Hepatocyte (in vitro differentiated cells): ENCODE results near the gene RRP7A. TPM values are rescaled to one million over a fixed set of nuclear protein-coding genes. Genes with fewer than 3 reads are reported as not detected.
"Not testable (repeated sequence)": the region's sequence is repeated elsewhere in the genome, so short reads cannot be mapped to it uniquely, and the experiment has no call there.

Experiments used
- DNase-seq: peaks from one replicate; pipeline ENCODE4 v3.0.0-alpha.2; 2016; ENCODE audit warnings: low spot score
- H2AFZ ChIP-seq: fragments of 200-600 bp; sonication (generic); 2 replicates; pipeline ENCODE4 v1.6.0; 2016; ENCODE audit warnings: antibody characterized with exemption, mild to moderate bottlenecking
- H3K27ac ChIP-seq: fragments of 200-600 bp; sonication (generic); 2 replicates; pipeline ENCODE4 v1.5.1; 2016; ENCODE audit warnings: mild to moderate bottlenecking
- H3K27me3 ChIP-seq: fragments of 200-600 bp; sonication (generic); 2 replicates; pipeline ENCODE4 v1.6.1; 2016
- H3K36me3 ChIP-seq: fragments of 200-600 bp; sonication (generic); replicated peaks from 2 replicates; pipeline ENCODE4 v1.5.1; 2016; ENCODE audit warnings: low read depth; ENCODE audit not compliant: insufficient read depth
- H3K4me1 ChIP-seq: fragments of 200-600 bp; sonication (generic); 2 replicates; pipeline ENCODE4 v1.5.1; 2016; ENCODE audit warnings: mild to moderate bottlenecking, moderate library complexity; ENCODE audit not compliant: insufficient read depth
- H3K4me2 ChIP-seq: fragments of 200-600 bp; sonication (generic); 2 replicates; pipeline ENCODE4 v1.6.0; 2016
- H3K4me3 ChIP-seq: fragments of 200-600 bp; sonication (generic); 2 replicates; pipeline ENCODE4 v1.5.1; 2016; ENCODE audit warnings: mild to moderate bottlenecking
- H3K79me2 ChIP-seq: fragments of 200-600 bp; sonication (generic); 2 replicates; pipeline ENCODE4 v1.6.0; 2017; ENCODE audit warnings: mild to moderate bottlenecking
- H3K9me2 ChIP-seq: fragments of 200-600 bp; sonication (generic); replicated peaks from 2 replicates; pipeline ENCODE4 v1.6.0; 2017; ENCODE audit warnings: mild to moderate bottlenecking; ENCODE audit not compliant: insufficient read depth
- H3K9me3 ChIP-seq: fragments of 200-600 bp; sonication (generic); 2 replicates; pipeline ENCODE4 v1.5.1; 2016; ENCODE audit warnings: low read depth, mild to moderate bottlenecking
- H4K20me1 ChIP-seq: fragments of 200-600 bp; sonication (generic); 2 replicates; pipeline ENCODE4 v1.6.0; 2016; ENCODE audit warnings: mild to moderate bottlenecking; ENCODE audit not compliant: insufficient read depth, poor library complexity, severe bottlenecking
- CTCF ChIP-seq: fragments of 200-600 bp; sonication (generic); IDR thresholded peaks from 2 replicates; pipeline ENCODE4 v1.5.1; 2016; ENCODE audit warnings: antibody characterized with exemption, mild to moderate bottlenecking; ENCODE audit not compliant: poor library complexity
- EZH2 ChIP-seq: fragments of 200-600 bp; sonication (generic); IDR thresholded peaks from 2 replicates; pipeline ENCODE4 v1.6.1; 2016; ENCODE audit warnings: antibody characterized with exemption, mild to moderate bottlenecking, borderline replicate concordance
- EZH2phosphoT487 ChIP-seq: fragments of 200-600 bp; sonication (generic); IDR thresholded peaks from one replicate; pipeline ENCODE4 v1.6.1; 2018; ENCODE audit warnings: antibody characterized with exemption, mild to moderate bottlenecking, low read depth, moderate library complexity; ENCODE audit not compliant: unreplicated experiment, severe bottlenecking
- WGBS: methylation state at CpG from one replicate; pipeline ENCODE4 v1.1.6; 2016; ENCODE audit warnings: low lambda C conversion rate; ENCODE audit errors: missing lambda C conversion rate; 5-methylcytosine and 5-hydroxymethylcytosine counted together
- polyA plus RNA-seq: library from polyadenylated mRNA; unstranded; fragments of >200 nt; fragmentation: Nextera tagmentation; extraction: Ambion mirVana; gene quantifications from 2 replicates; pipeline ENCODE4 v1.2.1, GENCODE V29; 2016
- total RNA-seq: library from RNA; depleted of rRNA; stranded (reverse); fragments of >200 nt; gene quantifications from 2 replicates; pipeline ENCODE4 v1.2.3, GENCODE V29; 2014

Gene RRP7A
- total and polyA plus RNA-seq, 2 experiments from 2014 or later, result 27.6 to 51.6 TPM

GRCh38 chr22:42544686-42545085 is 25.1 kb upstream of the RRP7A start:
- TF ChIP-seq CTCF (no peak), EZH2 (no peak), EZH2phosphoT487 (no peak)
- peak; percentile 60 for DNase-seq
- no peaks in the 10 kb centered on the region for H3K4me1 ChIP-seq
- H3K27me3 ChIP-seq, result no peaks in the 10 kb centered on the region
- H3K9me3 ChIP-seq, result no peaks in the 10 kb centered on the region
- H3K4me3 ChIP-seq, result no peak overlapping the region
- no peaks in the 10 kb centered on the region for H3K36me3 ChIP-seq
- no peak overlapping the region for H3K27ac ChIP-seq
- no peaks in the 10 kb centered on the region for H4K20me1 ChIP-seq
- no peaks in the 10 kb centered on the region for H3K79me2 ChIP-seq
- WGBS, result 35% methylated on average over 2 of the region's 2 CpGs
- H3K4me2 ChIP-seq, result no peak overlapping the region
- H3K9me2 ChIP-seq, result no peaks in the 10 kb centered on the region
- no peak overlapping the region for H2AFZ ChIP-seq

GRCh38 chr22:42539236-42539771 is 19.7 kb upstream of the RRP7A start:
- H3K4me3 ChIP-seq, H3K79me2 ChIP-seq, H3K4me2 ChIP-seq, H3K9me3 ChIP-seq, H2AFZ ChIP-seq, H3K27me3 ChIP-seq, H4K20me1 ChIP-seq, H3K4me1 ChIP-seq, H3K9me2 ChIP-seq, H3K36me3 ChIP-seq, DNase-seq: not testable (repeated sequence)
- WGBS, result 49% methylated on average over 11 of the region's 11 CpGs
- H3K27ac ChIP-seq, result peak overlapping the region; percentile 35

- DNase-seq, H3K4me2 ChIP-seq, H3K36me3 ChIP-seq, H3K79me2 ChIP-seq, H3K27me3 ChIP-seq, H3K4me1 ChIP-seq, H3K9me2 ChIP-seq, H3K9me3 ChIP-seq, H3K4me3 ChIP-seq, H4K20me1 ChIP-seq: not testable (repeated sequence)
- H3K27ac ChIP-seq, result peak overlapping the region; percentile 23
- WGBS, result 64% methylated on average over 14 of the region's 14 CpGs
- H2AFZ ChIP-seq, result peak overlapping the region; percentile 12
Measured at GRCh38 chr22:42537199-42537831, 17.7 kb upstream of the RRP7A start.

GRCh38 chr22:42536634-42537033 is 17.0 kb upstream of the RRP7A start:
- not testable (repeated sequence) for H3K9me2 ChIP-seq, H3K4me1 ChIP-seq, H3K79me2 ChIP-seq, H3K9me3 ChIP-seq, H4K20me1 ChIP-seq, H2AFZ ChIP-seq, H3K36me3 ChIP-seq, H3K4me2 ChIP-seq, H3K27me3 ChIP-seq, H3K4me3 ChIP-seq, DNase-seq
- H3K27ac ChIP-seq, result peak overlapping the region; percentile 23
- WGBS, result 98% methylated on average over 18 of the region's 18 CpGs

- no peak for TF ChIP-seq EZH2
- TF ChIP-seq EZH2phosphoT487, result no peak
- no peak for TF ChIP-seq CTCF
- DNase-seq, result no peak
Measured at GRCh38 chr22:42536166-42536565, 16.6 kb upstream of the RRP7A start.

GRCh38 chr22:42535082-42535731 is 15.6 kb upstream of the RRP7A start:
- not testable (repeated sequence) for H4K20me1 ChIP-seq, DNase-seq, H2AFZ ChIP-seq, H3K36me3 ChIP-seq, H3K27ac ChIP-seq, H3K9me2 ChIP-seq, H3K4me2 ChIP-seq, H3K79me2 ChIP-seq, H3K27me3 ChIP-seq, H3K4me3 ChIP-seq, H3K9me3 ChIP-seq, H3K4me1 ChIP-seq
- WGBS, result 93% methylated on average over 5 of the region's 14 CpGs

More at GRCh38 chr22:42536166-42536565, 16.6 kb upstream of the RRP7A start:
- Histone ChIP-seq H3K4me2 (no peak overlapping the region), H3K4me3 (no peak overlapping the region), H4K20me1 (no peaks in the 10 kb centered on the region), H3K9me2 (no peaks in the 10 kb centered on the region), H3K27me3 (no peaks in the 10 kb centered on the region), H3K27ac (no peak overlapping the region), H3K79me2 (no peaks in the 10 kb centered on the region), H3K4me1 (peaks cover 3% of the 10 kb centered on the region), H3K9me3 (no peaks in the 10 kb centered on the region), H2AFZ (no peak overlapping the region), H3K36me3 (no peaks in the 10 kb centered on the region)
- 77% methylated on average over 7 of the region's 7 CpGs for WGBS
